SU-DHL-6 (cell line): ENCODE data around the gene NDUFB10.
"Not testable (repeated sequence)": the region's sequence is repeated elsewhere in the genome, so short reads cannot be mapped to it uniquely, and the experiment has no call there.

ENCODE experiments used
- H2AFZ ChIP-seq: fragments of 200-600 bp; sonication (generic); 2 replicates; pipeline ENCODE4 v1.6.1; 2014; ENCODE audit warnings: low read depth, mild to moderate bottlenecking, moderate library complexity, mixed read lengths, antibody characterized with exemption, low read length; ENCODE audit not compliant: severe bottlenecking
- H3F3A ChIP-seq: fragments of 200-600 bp; shearing (Covaris generic); 2 replicates; pipeline ENCODE4 v1.6.0; 2016; ENCODE audit warnings: antibody characterized with exemption, mild to moderate bottlenecking; ENCODE audit not compliant: insufficient read depth
- H3K27ac ChIP-seq: fragments of 200-600 bp; sonication (generic); 2 replicates; pipeline ENCODE4 v1.5.1; 2016; ENCODE audit warnings: low read depth, mild to moderate bottlenecking, low read length, moderate library complexity, mixed read lengths
- H3K27me3 ChIP-seq: fragments of 200-600 bp; sonication (generic), shearing (Covaris generic); 2 replicates; pipeline ENCODE4 v1.6.0; 2014; ENCODE audit warnings: mild to moderate bottlenecking, low read length
- H3K36me3 ChIP-seq: fragments of 200-600 bp; sonication (generic); 2 replicates; pipeline ENCODE4 v1.6.1; 2014; ENCODE audit warnings: mild to moderate bottlenecking, low read length, mixed read lengths
- H3K4me2 ChIP-seq: fragments of 300-600, 200-600 bp; shearing (Covaris generic), sonication (generic); 2 replicates; pipeline ENCODE4 v1.6.0; 2014; ENCODE audit warnings: low read length, low read depth, mild to moderate bottlenecking; ENCODE audit not compliant: poor library complexity, severe bottlenecking
- H3K4me3 ChIP-seq: fragments of 200-600 bp; sonication (generic); 2 replicates; pipeline ENCODE4 v1.5.1; 2014; ENCODE audit warnings: antibody characterized with exemption, low read length, mild to moderate bottlenecking, mixed read lengths; ENCODE audit not compliant: insufficient read depth, poor library complexity, severe bottlenecking
- H3K79me2 ChIP-seq: fragments of 200-600 bp; sonication (generic); 2 replicates; pipeline ENCODE4 v1.6.1; 2014; ENCODE audit warnings: mild to moderate bottlenecking, low read length, moderate library complexity; ENCODE audit not compliant: insufficient read depth
- H3K9ac ChIP-seq: fragments of 200-600 bp; sonication (generic); 2 replicates; pipeline ENCODE4 v1.7.0; 2014; ENCODE audit warnings: mild to moderate bottlenecking, low read length
- H3K9me2 ChIP-seq: fragments of 200-600 bp; sonication (generic); replicated peaks from 2 replicates; pipeline ENCODE4 v1.6.1; 2014; ENCODE audit warnings: low read length; ENCODE audit not compliant: insufficient read depth
- H3K9me3 ChIP-seq: fragments of 200-600 bp; sonication (generic); 2 replicates; pipeline ENCODE4 v1.6.1; 2014; ENCODE audit warnings: low read length, mixed read lengths; ENCODE audit not compliant: insufficient read depth
- H4K20me1 ChIP-seq: fragments of 200-600 bp; sonication (generic); 2 replicates; pipeline ENCODE4 v1.6.1; 2014; ENCODE audit warnings: low read depth, mild to moderate bottlenecking, antibody characterized with exemption, low read length, moderate library complexity, mixed read lengths
- EZH2phosphoT487 ChIP-seq: fragments of 200-600 bp; sonication (generic), shearing (Covaris generic); conservative IDR thresholded peaks from 2 replicates; pipeline ENCODE4 v1.6.1; 2018; ENCODE audit warnings: mild to moderate bottlenecking, antibody characterized with exemption, low read length, moderate library complexity, mixed read lengths
- TF ChIP-seq, protein P1 (sequence below): fragments of 200-600 bp; sonication (generic); IDR thresholded peaks from one replicate; pipeline ENCODE4 v1.5.1; 2017; ENCODE audit warnings: antibody characterized with exemption, mild to moderate bottlenecking, low read length, moderate library complexity; ENCODE audit not compliant: insufficient read depth, poor library complexity, severe bottlenecking

Gene NDUFB10

DNA sequence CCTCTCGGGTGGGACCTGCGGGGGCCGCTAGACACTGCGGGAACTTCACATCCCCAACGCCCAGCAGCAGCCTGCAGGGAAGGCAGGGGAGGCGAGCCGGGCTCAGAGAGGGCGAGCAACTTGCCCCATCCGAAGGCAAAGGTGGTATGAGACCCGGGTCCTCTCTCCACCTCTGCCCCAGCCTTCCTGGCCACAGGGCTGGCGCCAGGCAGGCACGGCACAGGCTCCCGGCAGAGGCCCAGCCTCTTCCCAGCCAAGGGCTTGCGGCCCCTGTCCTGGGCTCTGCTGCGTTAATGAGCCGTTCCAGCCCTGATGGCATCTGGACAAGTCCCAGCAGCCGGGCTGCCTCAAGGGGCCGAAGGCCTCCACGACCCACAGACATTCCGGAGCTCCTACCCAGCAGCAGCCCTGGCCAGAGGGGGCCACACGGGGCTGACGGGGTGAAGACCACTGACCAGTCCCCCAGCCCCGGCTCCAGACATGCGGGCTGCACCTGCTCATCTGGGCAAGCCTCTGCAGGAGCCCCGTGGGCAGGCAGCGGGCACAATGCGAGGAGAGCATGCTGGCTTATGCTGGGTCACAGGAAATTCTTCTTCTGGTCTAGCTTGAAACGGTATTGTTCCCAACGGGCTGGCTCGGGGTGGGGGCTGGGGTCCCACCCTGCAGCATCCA, 39.9 kb upstream of the NDUFB10 start:
- Histone ChIP-seq H3F3A (no peaks in the 10 kb centered on the region), H3K36me3 (no peaks in the 10 kb centered on the region), H3K9ac (no peak overlapping the region), H3K27me3 (no peaks in the 10 kb centered on the region), H3K9me3 (no peaks in the 10 kb centered on the region), H2AFZ (no peak overlapping the region), H4K20me1 (no peaks in the 10 kb centered on the region), H3K27ac (no peak overlapping the region), H3K4me3 (no peak overlapping the region), H3K9me2 (no peaks in the 10 kb centered on the region), H3K4me2 (no peak overlapping the region), H3K79me2 (no peaks in the 10 kb centered on the region)
- TF ChIP-seq, protein P1, sequence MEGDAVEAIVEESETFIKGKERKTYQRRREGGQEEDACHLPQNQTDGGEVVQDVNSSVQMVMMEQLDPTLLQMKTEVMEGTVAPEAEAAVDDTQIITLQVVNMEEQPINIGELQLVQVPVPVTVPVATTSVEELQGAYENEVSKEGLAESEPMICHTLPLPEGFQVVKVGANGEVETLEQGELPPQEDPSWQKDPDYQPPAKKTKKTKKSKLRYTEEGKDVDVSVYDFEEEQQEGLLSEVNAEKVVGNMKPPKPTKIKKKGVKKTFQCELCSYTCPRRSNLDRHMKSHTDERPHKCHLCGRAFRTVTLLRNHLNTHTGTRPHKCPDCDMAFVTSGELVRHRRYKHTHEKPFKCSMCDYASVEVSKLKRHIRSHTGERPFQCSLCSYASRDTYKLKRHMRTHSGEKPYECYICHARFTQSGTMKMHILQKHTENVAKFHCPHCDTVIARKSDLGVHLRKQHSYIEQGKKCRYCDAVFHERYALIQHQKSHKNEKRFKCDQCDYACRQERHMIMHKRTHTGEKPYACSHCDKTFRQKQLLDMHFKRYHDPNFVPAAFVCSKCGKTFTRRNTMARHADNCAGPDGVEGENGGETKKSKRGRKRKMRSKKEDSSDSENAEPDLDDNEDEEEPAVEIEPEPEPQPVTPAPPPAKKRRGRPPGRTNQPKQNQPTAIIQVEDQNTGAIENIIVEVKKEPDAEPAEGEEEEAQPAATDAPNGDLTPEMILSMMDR, result no peak
- TF ChIP-seq EZH2phosphoT487, result no peak

DNA sequence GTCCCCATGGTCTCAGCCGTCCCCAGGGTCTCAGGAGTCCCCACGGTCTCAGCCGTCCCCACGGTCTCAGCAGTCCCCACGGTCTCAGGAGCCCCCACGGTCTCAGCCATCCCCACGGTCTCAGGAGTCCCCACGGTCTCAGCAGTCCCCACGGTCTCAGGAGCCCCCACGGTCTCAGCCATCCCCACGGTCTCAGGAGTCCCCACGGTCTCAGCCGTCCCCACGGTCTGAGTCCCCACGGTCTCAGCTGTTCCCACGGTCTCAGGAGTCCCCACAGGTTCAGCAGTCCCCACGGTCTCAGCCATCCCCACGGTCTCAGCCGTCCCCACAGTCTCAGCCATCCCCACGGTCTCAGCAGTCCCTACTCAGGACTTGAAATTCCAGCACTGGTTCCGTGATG, 39.2 kb upstream of the NDUFB10 start:
- not testable (repeated sequence) for H3K79me2 ChIP-seq, H3K27me3 ChIP-seq, H3K9ac ChIP-seq, H3K27ac ChIP-seq, H4K20me1 ChIP-seq, H3K9me2 ChIP-seq, H3K4me3 ChIP-seq, H3K9me3 ChIP-seq, H3K4me2 ChIP-seq, H3F3A ChIP-seq, H3K36me3 ChIP-seq, H2AFZ ChIP-seq

DNA sequence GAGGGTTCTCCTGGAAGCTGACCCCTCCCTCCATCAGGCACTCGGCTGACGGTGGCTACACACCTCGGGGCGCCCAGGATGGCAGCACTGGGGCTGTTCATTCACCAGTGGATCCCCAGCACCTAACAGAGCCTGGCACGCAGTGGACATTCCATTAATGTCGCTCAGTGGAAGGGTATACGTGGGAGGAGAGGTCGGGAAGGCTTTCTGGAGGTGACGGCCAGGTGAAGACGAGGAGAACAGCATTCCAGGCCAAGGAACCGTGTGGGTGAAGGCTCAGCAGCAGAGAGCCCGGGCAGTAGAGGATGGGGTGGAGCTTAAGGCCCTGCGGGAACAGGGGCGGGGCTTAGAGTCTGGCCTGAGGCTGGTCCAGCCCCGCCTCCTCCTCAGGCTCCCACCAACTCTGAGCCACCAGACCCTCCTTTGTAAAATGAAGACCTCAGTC, 38.6 kb upstream of the NDUFB10 start:
- Histone ChIP-seq H3K4me3 (no peak overlapping the region), H4K20me1 (no peaks in the 10 kb centered on the region), H3K79me2 (no peaks in the 10 kb centered on the region), H2AFZ (no peak overlapping the region), H3K9me3 (no peaks in the 10 kb centered on the region), H3K9ac (no peak overlapping the region), H3K27me3 (no peaks in the 10 kb centered on the region), H3K4me2 (no peak overlapping the region), H3K36me3 (no peaks in the 10 kb centered on the region), H3K27ac (no peak overlapping the region), H3F3A (no peaks in the 10 kb centered on the region), H3K9me2 (no peaks in the 10 kb centered on the region)
- TF ChIP-seq EZH2phosphoT487, result no peak
- TF ChIP-seq, protein P1, result no peak

DNA sequence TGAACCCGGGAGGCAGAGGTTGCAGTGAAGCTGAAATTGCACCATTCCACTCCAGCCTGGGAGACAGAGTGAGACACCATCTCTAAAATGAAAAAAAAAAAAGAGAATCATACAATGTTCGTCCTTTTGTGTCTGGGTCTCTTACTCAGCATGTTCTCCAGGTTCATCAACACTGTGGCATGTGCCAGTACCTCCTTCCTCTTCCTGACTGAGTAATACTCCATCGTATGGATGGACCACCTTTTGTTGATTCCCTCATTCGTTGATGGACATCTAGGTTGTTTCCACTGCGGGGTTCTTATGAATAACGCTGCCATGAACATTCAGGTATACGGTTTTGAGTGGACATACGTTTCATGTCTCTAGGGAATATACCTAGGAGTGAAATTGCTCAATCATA, 37.0 kb upstream of the NDUFB10 start:
- Histone ChIP-seq H3K27ac (no peak overlapping the region), H3K27me3 (no peaks in the 10 kb centered on the region), H4K20me1 (no peaks in the 10 kb centered on the region)

More for the DNA sequence above, 37.0 kb upstream of the NDUFB10 start:
- H3K79me2 ChIP-seq, result no peaks in the 10 kb centered on the region
- H3F3A ChIP-seq, result no peaks in the 10 kb centered on the region
- no peaks in the 10 kb centered on the region for H3K9me2 ChIP-seq
- no peaks in the 10 kb centered on the region for H3K9me3 ChIP-seq
- no peak overlapping the region for H2AFZ ChIP-seq
- H3K4me2 ChIP-seq, result no peak overlapping the region
- no peak for TF ChIP-seq EZH2phosphoT487
- TF ChIP-seq, protein P1, result no peak
- H3K36me3 ChIP-seq, result no peaks in the 10 kb centered on the region
- no peak overlapping the region for H3K4me3 ChIP-seq
- H3K9ac ChIP-seq, result no peak overlapping the region
